Right lobe of liver (tissue), 4 donors: ENCODE data around the gene RPL19.

Experiments
- CTCF ChIP-seq, 4 donors: fragments of 200-600 bp in 3 of 4; fragments of 450-650 bp in 1 of 4; IDR thresholded peaks; one replicate each; pipeline versions ENCODE4 v1.5.1 to v1.8.0; 2016 to 2022; ENCODE audit warnings: antibody characterized with exemption in 4 of 4, mild to moderate bottlenecking in 2 of 4
- POLR2A ChIP-seq: fragments of 450-650 bp; IDR thresholded peaks from one replicate; pipeline ENCODE4 v1.6.1; 2017; ENCODE audit warnings: antibody characterized with exemption, mild to moderate bottlenecking
- donor health status: DM: no; HTN: no; CAD: no.
- donor health status: DM: no; HTN: no; CAD: no.
- donor health status: DM: no; HTN: yes; CAD: no.

- TF ChIP-seq POLR2A (no peak), CTCF (IDR thresholded peaks at IDR 0.05) (no peak)
Observed at GRCh38 chr17:39165178-39165840, 34.8 kb upstream of the RPL19 start.
